GM18873 (cell line): ENCODE results near the gene LSMEM2.

Experiments
- ATAC-seq: cut with Tn5 transposase; IDR thresholded peaks from one replicate; pipeline ENCODE4 v1.9.1; 2021; ENCODE audit warnings: mild to moderate bottlenecking, moderate library complexity, moderate number of reproducible peaks; ENCODE audit not compliant: unreplicated experiment, low FRiP score

LSMEM2 gene

DNA sequence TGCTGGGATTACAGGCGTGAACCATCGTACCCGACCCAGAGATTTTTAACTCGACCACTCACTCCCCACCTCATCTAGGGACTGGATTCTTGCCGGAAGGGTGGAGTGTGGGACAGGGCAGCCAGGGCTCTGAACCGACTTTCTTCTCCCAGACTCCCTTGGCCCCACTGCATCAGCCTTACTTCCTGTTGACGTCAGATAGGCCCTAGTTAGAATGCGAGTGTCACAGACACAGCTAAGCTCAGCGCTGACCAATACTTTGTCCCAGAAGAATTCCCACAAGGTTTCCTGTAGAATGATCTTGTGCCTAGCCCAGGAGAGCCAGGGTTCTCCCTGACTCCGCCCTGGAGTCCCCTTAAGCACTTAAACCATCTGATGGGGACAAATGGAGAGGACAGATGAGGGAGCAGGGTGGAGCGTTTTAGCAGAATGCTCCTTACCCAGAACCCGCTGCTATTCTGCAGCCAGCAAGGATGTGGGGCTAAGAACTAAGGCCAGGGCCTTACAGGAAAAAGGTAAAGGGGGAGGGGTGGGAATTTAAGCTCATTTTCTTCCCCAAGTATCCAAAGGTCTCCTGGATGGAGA lies 54.9 kb downstream of the LSMEM2 start:
- ATAC-seq, result no peak

DNA sequence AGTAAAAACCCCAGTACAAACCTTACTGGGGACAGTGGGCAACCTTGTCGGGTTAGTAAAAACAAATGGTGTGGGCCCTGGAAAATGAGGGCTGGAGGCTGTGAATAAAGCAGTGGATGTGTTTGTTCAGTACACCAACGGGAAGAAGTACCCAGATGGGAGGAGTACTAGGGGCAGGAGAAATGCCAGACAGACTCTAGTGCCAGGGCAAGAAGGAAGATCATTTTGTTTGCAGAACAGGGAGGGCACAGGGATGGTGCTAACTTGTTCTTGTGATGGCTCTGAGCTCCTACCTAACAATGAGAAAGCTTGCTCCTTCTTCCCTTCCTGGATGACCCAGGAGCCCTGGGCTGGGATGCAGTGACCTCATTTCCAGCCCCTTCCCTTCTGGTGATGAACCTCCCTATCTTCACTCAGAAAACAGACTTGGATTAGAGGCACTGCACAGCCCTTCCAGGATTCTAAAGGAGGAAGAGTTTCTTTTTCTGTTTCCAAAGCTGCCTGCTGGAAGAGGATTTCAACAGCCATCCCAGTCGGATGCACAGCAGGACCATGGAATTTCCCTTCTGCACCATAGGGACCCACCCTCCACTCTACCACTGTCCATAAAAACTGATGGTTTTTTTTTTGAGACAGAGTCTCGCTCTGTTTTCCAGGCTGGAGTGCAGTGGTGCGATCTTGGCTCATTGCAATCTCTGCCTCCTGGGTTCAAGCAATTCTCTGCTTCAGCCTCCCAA lies 55.6 kb downstream of the LSMEM2 start:
- ATAC-seq, result no peak

DNA sequence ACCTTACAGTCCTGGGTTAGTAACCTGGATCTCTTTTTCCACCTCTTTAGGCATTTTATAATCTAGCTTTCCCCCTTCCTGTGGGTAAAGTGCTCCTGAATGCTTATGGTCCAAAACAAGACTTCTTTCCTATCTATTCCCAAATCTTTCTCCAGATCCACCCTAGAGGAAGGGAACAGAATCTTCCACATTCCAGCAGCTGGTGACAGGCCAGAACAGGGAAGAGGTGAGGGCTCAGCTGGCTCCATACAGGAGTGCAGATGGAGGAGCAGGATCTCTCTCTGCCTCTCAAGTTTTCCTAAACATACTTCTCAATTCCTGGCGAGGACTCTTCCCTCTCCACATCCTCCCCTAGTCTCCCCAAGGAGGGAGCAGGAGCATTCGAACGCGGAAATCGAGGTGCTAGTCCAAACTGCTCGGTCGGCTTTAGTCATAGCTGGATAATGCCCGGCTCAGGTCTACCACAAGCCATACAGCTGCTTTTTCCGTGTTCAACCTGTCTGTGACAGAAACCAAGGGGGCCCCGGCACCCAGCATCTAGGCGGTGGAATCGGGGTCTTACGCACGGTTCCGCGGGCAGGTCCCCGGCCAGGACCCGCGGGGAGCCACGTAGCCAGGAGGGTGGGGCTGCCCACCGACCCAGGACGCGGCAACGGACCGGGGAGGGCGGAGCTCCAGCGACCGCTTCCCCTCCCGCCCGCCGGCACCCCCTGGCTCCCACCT lies 57.7 kb downstream of the LSMEM2 start:
- peak; percentile 24 for ATAC-seq

DNA sequence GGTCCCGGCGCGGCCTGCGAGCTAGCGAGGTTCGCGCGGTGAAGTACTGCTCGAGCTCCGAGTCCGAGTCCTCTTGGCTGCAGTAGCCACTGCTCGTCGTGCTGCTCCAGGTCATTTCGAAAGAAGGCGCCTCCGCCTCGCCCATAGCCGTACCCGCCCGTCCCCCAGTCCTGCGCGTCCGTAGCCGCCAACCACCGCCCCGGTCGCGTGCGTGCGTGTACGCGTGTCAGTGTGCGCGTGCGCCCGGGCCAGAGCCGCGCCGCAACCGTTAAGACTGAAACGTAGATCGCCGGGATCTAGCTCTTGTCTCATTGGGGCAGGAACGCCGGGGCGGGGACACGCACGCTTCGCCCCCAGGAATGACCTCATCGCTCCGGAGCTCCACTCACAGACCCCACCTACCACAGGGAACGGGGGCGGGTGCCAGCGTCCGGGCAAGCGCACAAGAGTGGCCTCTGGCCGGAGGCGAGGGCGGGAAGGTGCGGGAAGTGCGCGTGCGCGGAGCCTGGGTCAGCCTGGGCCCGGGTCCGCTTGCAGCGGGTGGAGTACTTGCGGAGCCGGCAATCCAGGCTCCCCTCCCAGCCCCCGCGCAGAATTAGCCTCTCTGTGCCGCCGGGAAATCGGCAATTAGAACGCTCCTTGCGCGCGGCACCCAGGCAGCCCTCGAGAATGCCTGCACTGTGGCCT lies 58.4 kb downstream of the LSMEM2 start:
- ATAC-seq, result peak; percentile 75
